GM18951 (cell line): Measurements from ENCODE around the gene NPHP4.

Source experiments
- POLR2A ChIP-seq: IDR thresholded peaks from 4 replicates; pipeline ENCODE4 v1.6.1; 2011; ENCODE audit warnings: mild to moderate bottlenecking; ENCODE audit not compliant: insufficient read length, insufficient read depth; ENCODE audit errors: extremely low read depth
- in situ Hi-C: fragments of 300-500 bp; cut with MboI; formaldehyde crosslinking; loops from one replicate; pipeline ENCODE4 v1.12.0; 2022; ENCODE audit warnings: low sequenced_read_pairs, mixed read lengths, inconsistent platforms; ENCODE audit not compliant: unreplicated experiment

The NPHP4 gene

DNA sequence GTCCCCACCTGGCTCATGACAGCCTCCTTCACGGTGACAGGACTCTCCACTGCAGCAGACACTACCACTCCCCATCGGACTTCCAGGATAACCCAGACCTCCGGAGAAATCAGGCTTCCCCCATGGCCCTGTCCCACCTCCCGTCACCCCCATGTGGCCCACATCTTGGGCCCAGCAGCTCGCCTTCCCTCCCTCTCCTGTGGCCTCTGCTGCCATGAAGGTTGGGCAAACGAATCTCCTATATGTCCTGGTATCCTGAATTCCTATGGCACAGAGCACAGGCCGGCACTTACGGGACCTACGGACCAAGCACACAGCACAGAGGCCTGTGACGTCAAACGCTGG is 82.0 kb downstream of the NPHP4 start:
- in situ Hi-C loops, result loop anchor here (10.0 kb wide), 1 partner anchor 395 kb away; no protein-coding TSS in a partner anchor
- no peak for TF ChIP-seq POLR2A

DNA sequence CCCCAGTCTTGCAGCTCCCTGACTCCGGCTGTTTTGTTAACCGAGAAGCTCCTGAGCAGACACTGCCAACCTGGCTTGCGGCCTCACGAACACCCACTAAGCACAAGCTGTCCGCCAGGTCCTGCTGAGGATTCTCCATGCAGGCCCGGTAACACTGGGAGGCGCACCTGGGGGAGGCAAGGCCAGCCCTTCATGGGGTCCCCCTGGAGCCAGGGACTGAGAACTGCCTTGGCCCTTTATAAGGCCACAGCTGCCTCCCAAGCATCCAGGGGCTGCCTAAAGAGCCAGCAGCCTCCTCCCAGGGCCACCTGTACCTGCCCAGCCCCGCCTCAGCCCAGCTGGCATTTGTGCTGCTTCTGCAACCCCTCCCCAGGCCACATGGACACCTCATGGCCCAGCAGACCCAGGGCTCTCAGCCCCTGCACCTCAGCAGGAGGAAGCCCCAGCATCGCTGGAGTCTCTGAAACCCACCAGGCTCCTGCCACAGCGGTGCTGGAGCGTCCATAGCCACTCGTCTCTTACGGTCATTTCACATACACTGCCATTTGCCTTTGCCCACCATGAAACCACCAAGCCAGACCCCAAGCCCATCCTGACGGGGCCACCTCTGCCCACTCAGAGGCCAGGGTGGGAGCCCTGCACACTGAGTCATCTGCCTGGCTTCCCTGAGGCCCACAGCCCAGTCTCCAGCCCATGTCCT is 82.5 kb downstream of the NPHP4 start:
- in situ Hi-C loops, result loop anchor here (10.0 kb wide), 1 partner anchor 395 kb away; no protein-coding TSS in a partner anchor
- TF ChIP-seq POLR2A, result no peak

GRCh38 chr1:5908461-5909375 is 83.5 kb downstream of the NPHP4 start:
- in situ Hi-C loops, result no loop called here
- TF ChIP-seq POLR2A, result no peak

DNA sequence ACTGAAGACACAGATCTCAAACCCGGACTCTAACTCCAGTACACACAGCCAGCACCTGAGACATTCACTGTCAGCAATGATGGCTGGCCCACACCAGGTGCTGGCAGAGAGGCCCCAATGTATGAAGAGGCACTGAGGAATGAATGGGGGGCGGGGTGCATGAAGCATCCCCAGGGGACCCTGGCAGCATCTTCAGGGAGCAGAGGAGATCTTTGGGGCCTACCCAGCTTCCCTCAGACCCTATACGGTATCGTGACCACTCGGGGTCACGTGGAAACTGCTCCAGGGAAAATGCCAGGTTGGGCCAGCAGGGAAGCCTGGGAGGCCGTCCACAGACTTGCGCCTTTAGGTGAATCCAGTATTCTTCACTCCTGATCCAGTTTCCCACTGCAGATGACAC is 84.3 kb downstream of the NPHP4 start:
- in situ Hi-C loops, result no loop called here
- TF ChIP-seq POLR2A, result no peak

GRCh38 chr1:5907386-5907785 is 84.8 kb downstream of the NPHP4 start:
- no peak for TF ChIP-seq POLR2A
- in situ Hi-C loops, result no loop called here

DNA sequence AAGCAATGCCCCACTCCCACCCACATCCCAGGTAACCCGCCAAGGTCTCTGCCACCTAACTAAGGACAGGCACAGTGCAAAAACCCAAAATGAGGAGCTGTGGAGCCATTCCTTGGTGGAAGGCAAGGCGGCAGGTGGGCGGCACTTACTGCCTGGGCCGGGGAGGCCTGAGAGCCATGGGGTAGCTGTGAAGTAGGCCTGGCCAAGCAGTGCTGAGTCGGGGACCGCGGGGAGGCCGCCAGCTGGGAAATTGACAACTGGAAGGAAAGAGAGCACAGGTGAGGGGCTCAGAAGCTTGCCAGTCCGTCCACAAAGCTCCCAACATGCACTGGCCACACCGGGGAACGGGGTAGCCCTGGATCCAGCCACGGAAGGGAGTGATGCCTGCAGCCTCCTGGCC is 85.3 kb downstream of the NPHP4 start:
- TF ChIP-seq POLR2A, result no peak
- in situ Hi-C loops, result no loop called here

- in situ Hi-C loops, result no loop called here
- TF ChIP-seq POLR2A, result no peak
Measured at GRCh38 chr1:5906116-5906515, 86.1 kb downstream of the NPHP4 start.

GRCh38 chr1:5905436-5905835 is 86.8 kb downstream of the NPHP4 start:
- in situ Hi-C loops, result no loop called here
- TF ChIP-seq POLR2A, result no peak

GRCh38 chr1:5904551-5904950 is 87.7 kb downstream of the NPHP4 start:
- TF ChIP-seq POLR2A, result no peak
- in situ Hi-C loops, result no loop called here

GRCh38 chr1:5903680-5904079 is 88.5 kb downstream of the NPHP4 start:
- in situ Hi-C loops, result no loop called here
- no peak for TF ChIP-seq POLR2A

GRCh38 chr1:5903031-5903430 is 89.2 kb downstream of the NPHP4 start:
- in situ Hi-C loops, result no loop called here
- TF ChIP-seq POLR2A, result no peak

- no peak for TF ChIP-seq POLR2A
Measured at GRCh38 chr1:5901841-5902240, 90.4 kb downstream of the NPHP4 start.

DNA sequence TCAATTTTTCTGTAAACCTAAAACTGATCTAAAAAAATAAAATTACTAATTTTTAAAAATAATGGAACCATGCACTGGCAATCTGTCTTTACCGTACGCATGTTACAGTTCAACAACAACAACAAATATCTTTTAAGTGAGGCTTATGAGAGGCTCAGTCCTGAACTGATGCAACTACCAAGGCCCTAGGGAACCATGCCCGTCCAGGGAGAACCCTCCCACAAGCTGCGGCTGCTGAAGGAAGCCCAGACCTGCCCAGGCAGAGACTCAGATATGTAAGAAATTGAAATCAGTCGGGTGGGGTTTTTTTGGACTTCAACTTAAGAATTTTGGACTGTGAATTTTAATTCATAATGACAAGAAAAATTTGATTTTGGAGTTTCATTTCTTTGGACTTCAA is 91.1 kb downstream of the NPHP4 start:
- TF ChIP-seq POLR2A, result no peak
- in situ Hi-C loops, result no loop called here

More at GRCh38 chr1:5901841-5902240, 90.4 kb downstream of the NPHP4 start:
- in situ Hi-C loops, result no loop called here

DNA sequence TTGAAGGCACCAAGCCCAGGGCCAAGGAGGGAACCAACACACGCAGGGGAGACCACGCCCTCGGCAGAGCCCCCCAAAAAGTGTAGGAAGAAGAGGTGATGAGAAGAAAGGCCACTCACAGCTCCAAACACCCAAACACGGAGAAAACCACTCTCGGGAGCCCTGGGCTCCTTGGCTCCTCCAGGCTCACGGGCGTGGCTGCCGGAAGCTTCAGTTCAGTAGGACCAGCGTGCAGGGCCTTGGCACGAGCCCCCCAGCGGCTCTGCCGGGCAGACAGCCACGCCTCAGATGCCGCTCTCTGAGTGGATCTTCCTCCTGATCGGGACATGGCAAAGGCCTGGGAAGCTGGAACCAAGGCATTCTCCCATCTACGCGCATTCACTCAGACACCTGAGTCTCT is 94.0 kb downstream of the NPHP4 start:
- TF ChIP-seq POLR2A, result no peak

More for the DNA sequence above, 94.0 kb downstream of the NPHP4 start:
- in situ Hi-C loops, result no loop called here
